ENCODE data around the gene TACC2. TPM values are rescaled to one million over a fixed set of nuclear protein-coding genes. Genes with fewer than 3 reads are reported as not detected.

The TACC2 gene
- total and polyA plus RNA-seq, 2 donors (not counting 3 experiments of a cell fraction or from before 2014, with no cell fraction given) = 14.4 to 46.2 TPM

DNA sequence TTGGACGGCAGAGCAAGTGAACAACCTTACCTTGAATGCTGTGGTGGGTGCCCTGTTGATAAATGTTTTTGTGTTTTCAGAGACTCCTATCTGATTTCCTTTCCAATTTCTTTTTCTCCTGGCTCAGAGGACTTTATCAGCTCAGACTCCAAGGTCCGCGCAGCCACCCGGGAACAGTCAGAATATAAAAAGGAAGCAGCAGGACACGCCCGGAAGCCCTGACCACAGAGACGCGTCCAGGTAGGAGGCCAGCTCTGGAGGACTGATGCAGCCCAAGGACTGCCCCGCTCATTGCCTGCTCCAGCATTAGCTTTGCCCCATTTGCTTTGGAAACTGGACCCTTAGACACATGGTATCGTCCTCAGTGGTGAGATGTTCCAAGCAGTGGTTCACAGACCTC is 61.3 kb downstream of the TACC2 start:
- intact Hi-C loops (cut with micrococcal nuclease) = loop anchor here (2.0 to 5.0 kb wide), 6 partner anchors 76 to 1103 kb away; partner anchors contain the start of gene NSMCE4A
- H3K9me1 ChIP-seq (replicated peaks; ENCODE audit: control insufficient read depth, extremely low read depth, insufficient read depth, low read length) = no peaks in the 10 kb centered on the region
- no peaks in the 10 kb centered on the region for H3K79me2 ChIP-seq (ENCODE audit: control insufficient read depth, insufficient read depth, low read length)
- no peak overlapping the region for H2AFZ ChIP-seq (ENCODE audit: low read depth, low read length)
- dilution Hi-C loops (cut with MboI; ENCODE audit: extremely low pct_ligation_motif_present, low sequenced_read_pairs) = no loop called here
- H3K9ac ChIP-seq (replicated peaks; ENCODE audit: extremely low read depth, insufficient read depth, low read length) = no peak overlapping the region
- H3K27me3 ChIP-seq (ENCODE audit: control insufficient read depth in 2 of 2, insufficient read depth in 2 of 2, low read length in 2 of 2) = no peaks in the 10 kb centered on the region
- peaks cover 15% of the 10 kb centered on the region for H3K4me1 ChIP-seq (ENCODE audit: control insufficient read depth, extremely low read depth, insufficient read depth, low read length)
- H3K36me3 ChIP-seq (ENCODE audit: control insufficient read depth in 2 of 2, extremely low read depth in 1 of 2, insufficient read depth in 2 of 2, low read length in 2 of 2) = no peaks in the 10 kb centered on the region
- ChIA-PET CTCF (interaction anchor here (1.2 to 3.4 kb wide), 4 partner anchors 10 to 123 kb away, joined by 3 to 15 read pairs (median 8); partner anchors contain the start of gene ATE1), POLR2A (no interaction called here)
- DNase-seq (ENCODE audit: low read depth, low spot score) (no peak), FAIRE-seq (no peak)
- TF ChIP-seq EZH2 (IDR thresholded peaks at IDR 0.05; ENCODE audit: borderline replicate concordance, low read depth, low read length, severe bottlenecking) = no peak
- TF ChIP-seq, protein P1, sequence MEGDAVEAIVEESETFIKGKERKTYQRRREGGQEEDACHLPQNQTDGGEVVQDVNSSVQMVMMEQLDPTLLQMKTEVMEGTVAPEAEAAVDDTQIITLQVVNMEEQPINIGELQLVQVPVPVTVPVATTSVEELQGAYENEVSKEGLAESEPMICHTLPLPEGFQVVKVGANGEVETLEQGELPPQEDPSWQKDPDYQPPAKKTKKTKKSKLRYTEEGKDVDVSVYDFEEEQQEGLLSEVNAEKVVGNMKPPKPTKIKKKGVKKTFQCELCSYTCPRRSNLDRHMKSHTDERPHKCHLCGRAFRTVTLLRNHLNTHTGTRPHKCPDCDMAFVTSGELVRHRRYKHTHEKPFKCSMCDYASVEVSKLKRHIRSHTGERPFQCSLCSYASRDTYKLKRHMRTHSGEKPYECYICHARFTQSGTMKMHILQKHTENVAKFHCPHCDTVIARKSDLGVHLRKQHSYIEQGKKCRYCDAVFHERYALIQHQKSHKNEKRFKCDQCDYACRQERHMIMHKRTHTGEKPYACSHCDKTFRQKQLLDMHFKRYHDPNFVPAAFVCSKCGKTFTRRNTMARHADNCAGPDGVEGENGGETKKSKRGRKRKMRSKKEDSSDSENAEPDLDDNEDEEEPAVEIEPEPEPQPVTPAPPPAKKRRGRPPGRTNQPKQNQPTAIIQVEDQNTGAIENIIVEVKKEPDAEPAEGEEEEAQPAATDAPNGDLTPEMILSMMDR (IDR thresholded peaks at IDR 0.05; ENCODE audit: extremely low read depth in 1 of 2, insufficient read depth in 1 of 2, low read depth in 1 of 2, low read length in 2 of 2) = no peak
- no peak for TF ChIP-seq GATA2 (IDR thresholded peaks at IDR 0.05; ENCODE audit: insufficient read depth, insufficient read length, low read depth, low read length)
- TF ChIP-seq MYC (IDR thresholded peaks at IDR 0.05; ENCODE audit: low read depth, low read length) = no peak
- TF ChIP-seq FOS (IDR thresholded peaks at IDR 0.05; ENCODE audit: borderline replicate concordance, insufficient read depth, low read length) = no peak
- no peak for TF ChIP-seq POLR2AphosphoS5 (IDR thresholded peaks at IDR 0.05; ENCODE audit: insufficient read depth, low read depth, low read length)
- TF ChIP-seq, protein P2, sequence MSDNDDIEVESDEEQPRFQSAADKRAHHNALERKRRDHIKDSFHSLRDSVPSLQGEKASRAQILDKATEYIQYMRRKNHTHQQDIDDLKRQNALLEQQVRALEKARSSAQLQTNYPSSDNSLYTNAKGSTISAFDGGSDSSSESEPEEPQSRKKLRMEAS (IDR thresholded peaks at IDR 0.05; ENCODE audit: insufficient read depth, insufficient read length) = no peak
- TF ChIP-seq POLR2A (IDR thresholded peaks at IDR 0.05; ENCODE audit: low read depth, low read length) = no peak
- TF ChIP-seq JUN (IDR thresholded peaks at IDR 0.05; ENCODE audit: borderline replicate concordance, insufficient read depth, insufficient read length, low read depth) = no peak
- no TSS peak for BruUV-seq (replicated peaks)
- H4K20me1 ChIP-seq (replicated peaks; ENCODE audit: control insufficient read depth, extremely low read depth, insufficient read depth, low read length) = no peaks in the 10 kb centered on the region
- no peak overlapping the region for H3K4me2 ChIP-seq (ENCODE audit: insufficient read depth, low read length)
- H3K9me3 ChIP-seq (replicated peaks; ENCODE audit: control insufficient read depth, insufficient read depth, low read length) = no peaks in the 10 kb centered on the region
- H3K27ac ChIP-seq (ENCODE audit: insufficient read depth, low read depth, low read length) = no peak overlapping the region
- no peak overlapping the region for H3K4me3 ChIP-seq (replicated peaks in 1 of 3; ENCODE audit: insufficient read depth in 1 of 3, low read depth in 1 of 3, low read length in 3 of 3)
